Smooth muscle cell (in vitro differentiated cells): ENCODE data around the gene DNAJB5. TPM values are rescaled to one million over a fixed set of nuclear protein-coding genes. Genes with fewer than 3 reads are reported as not detected.

Experiments
- DNase-seq: peaks from one replicate; lab custom pipeline; 2025; ENCODE audit not compliant: unreplicated experiment; lab: John Stamatoyannopoulos, UW
- H2AFZ ChIP-seq: fragments of 200-600 bp; sonication (generic); 2 replicates; pipeline ENCODE4 v1.6.0; 2016; ENCODE audit warnings: antibody characterized with exemption, low read depth, mild to moderate bottlenecking
- H3F3A ChIP-seq: fragments of 200-600 bp; sonication (generic); 2 replicates; pipeline ENCODE4 v1.6.0; 2017; ENCODE audit warnings: antibody characterized with exemption, low read depth
- H3K27ac ChIP-seq: fragments of 200-600 bp; sonication (generic); 2 replicates; pipeline ENCODE4 v1.5.1; 2016; ENCODE audit warnings: low read depth, mild to moderate bottlenecking
- H3K27me3 ChIP-seq: fragments of 200-600 bp; sonication (generic); 2 replicates; pipeline ENCODE4 v1.6.1; 2016; ENCODE audit warnings: low read depth, mild to moderate bottlenecking
- H3K36me3 ChIP-seq: fragments of 200-600 bp; sonication (generic); 2 replicates; pipeline ENCODE4 v1.5.1; 2016; ENCODE audit warnings: low read depth
- H3K4me1 ChIP-seq: fragments of 200-600 bp; sonication (generic); 2 replicates; pipeline ENCODE4 v1.5.1; 2016; ENCODE audit warnings: low read depth
- H3K4me2 ChIP-seq: fragments of 200-600 bp; sonication (generic); 2 replicates; pipeline ENCODE4 v1.6.0; 2016; ENCODE audit warnings: mild to moderate bottlenecking
- H3K4me3 ChIP-seq: fragments of 200-600 bp; sonication (generic); 2 replicates; pipeline ENCODE4 v1.5.1; 2016; ENCODE audit warnings: mild to moderate bottlenecking
- H3K79me2 ChIP-seq: fragments of 200-600 bp; sonication (generic); 2 replicates; pipeline ENCODE4 v1.6.0; 2016; ENCODE audit warnings: low read depth, mild to moderate bottlenecking
- H3K9ac ChIP-seq: fragments of 200-600 bp; sonication (generic); 2 replicates; pipeline ENCODE4 v1.6.0; 2016; ENCODE audit warnings: low read depth
- H3K9me3 ChIP-seq: fragments of 200-600 bp; sonication (generic); replicated peaks from 2 replicates; pipeline ENCODE4 v1.5.1; 2016; ENCODE audit warnings: low read depth
- H4K20me1 ChIP-seq: fragments of 200-600 bp; sonication (generic); 2 replicates; pipeline ENCODE4 v1.6.0; 2016; ENCODE audit warnings: low read depth
- WGBS: methylation state at CpG from one replicate; pipeline ENCODE4 v1.1.7; 2016; ENCODE audit warnings: low lambda C conversion rate; 5-methylcytosine and 5-hydroxymethylcytosine counted together
- polyA plus RNA-seq: library from polyadenylated mRNA; unstranded; fragments of >200 nt; fragmentation: Nextera tagmentation; extraction: Ambion mirVana; gene quantifications from 2 replicates; pipeline ENCODE4 v1.2.1, GENCODE V29; 2016
- total RNA-seq: library from RNA; depleted of rRNA; stranded (reverse); fragments of >200 nt; gene quantifications from 2 replicates; pipeline ENCODE4 v1.2.3, GENCODE V29; 2014
- TF ChIP-seq, protein P1 (sequence below): fragments of 200-600 bp; sonication (generic); IDR thresholded peaks from 2 replicates; pipeline ENCODE4 v1.5.1; 2017; ENCODE audit warnings: borderline replicate concordance, mild to moderate bottlenecking, antibody characterized with exemption; ENCODE audit not compliant: insufficient read depth, poor library complexity, severe bottlenecking

Gene DNAJB5
- total and polyA plus RNA-seq, 2 experiments from 2014 or later = 29.6 to 30.5 TPM

DNA sequence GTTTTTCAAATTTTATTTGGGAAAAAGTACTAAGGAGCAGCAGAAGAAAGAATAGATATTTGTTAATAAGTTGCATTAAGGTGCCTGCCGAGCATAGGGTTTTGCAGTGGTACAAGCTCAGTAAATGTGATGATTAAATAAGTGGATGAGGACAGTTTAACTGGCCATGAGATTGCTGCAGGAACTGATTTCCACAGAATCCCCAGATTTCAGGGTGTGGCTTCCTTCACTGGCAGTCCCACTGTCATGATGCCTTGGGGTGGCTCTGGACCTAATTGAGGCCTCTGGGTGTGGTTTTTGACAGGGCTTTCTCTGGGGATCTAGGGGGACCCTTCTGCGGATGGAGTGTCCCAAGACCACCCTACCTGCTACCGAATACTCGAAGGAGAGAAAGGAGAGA is 30.1 kb upstream of the DNAJB5 start:
- Histone ChIP-seq H3K9me3 (no peaks in the 10 kb centered on the region), H3K27ac (no peak overlapping the region), H3F3A (no peaks in the 10 kb centered on the region), H3K4me2 (no peak overlapping the region), H3K27me3 (peaks cover 54% of the 10 kb centered on the region), H4K20me1 (no peaks in the 10 kb centered on the region), H3K4me1 (peaks cover 25% of the 10 kb centered on the region), H3K4me3 (no peak overlapping the region), H3K79me2 (no peaks in the 10 kb centered on the region), H3K36me3 (no peaks in the 10 kb centered on the region), H2AFZ (no peak overlapping the region), H3K9ac (no peak overlapping the region)
- TF ChIP-seq, protein P1, sequence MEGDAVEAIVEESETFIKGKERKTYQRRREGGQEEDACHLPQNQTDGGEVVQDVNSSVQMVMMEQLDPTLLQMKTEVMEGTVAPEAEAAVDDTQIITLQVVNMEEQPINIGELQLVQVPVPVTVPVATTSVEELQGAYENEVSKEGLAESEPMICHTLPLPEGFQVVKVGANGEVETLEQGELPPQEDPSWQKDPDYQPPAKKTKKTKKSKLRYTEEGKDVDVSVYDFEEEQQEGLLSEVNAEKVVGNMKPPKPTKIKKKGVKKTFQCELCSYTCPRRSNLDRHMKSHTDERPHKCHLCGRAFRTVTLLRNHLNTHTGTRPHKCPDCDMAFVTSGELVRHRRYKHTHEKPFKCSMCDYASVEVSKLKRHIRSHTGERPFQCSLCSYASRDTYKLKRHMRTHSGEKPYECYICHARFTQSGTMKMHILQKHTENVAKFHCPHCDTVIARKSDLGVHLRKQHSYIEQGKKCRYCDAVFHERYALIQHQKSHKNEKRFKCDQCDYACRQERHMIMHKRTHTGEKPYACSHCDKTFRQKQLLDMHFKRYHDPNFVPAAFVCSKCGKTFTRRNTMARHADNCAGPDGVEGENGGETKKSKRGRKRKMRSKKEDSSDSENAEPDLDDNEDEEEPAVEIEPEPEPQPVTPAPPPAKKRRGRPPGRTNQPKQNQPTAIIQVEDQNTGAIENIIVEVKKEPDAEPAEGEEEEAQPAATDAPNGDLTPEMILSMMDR = no peak
- 95% methylated on average over 4 of the region's 4 CpGs for WGBS
- DNase-seq = no peak

DNA sequence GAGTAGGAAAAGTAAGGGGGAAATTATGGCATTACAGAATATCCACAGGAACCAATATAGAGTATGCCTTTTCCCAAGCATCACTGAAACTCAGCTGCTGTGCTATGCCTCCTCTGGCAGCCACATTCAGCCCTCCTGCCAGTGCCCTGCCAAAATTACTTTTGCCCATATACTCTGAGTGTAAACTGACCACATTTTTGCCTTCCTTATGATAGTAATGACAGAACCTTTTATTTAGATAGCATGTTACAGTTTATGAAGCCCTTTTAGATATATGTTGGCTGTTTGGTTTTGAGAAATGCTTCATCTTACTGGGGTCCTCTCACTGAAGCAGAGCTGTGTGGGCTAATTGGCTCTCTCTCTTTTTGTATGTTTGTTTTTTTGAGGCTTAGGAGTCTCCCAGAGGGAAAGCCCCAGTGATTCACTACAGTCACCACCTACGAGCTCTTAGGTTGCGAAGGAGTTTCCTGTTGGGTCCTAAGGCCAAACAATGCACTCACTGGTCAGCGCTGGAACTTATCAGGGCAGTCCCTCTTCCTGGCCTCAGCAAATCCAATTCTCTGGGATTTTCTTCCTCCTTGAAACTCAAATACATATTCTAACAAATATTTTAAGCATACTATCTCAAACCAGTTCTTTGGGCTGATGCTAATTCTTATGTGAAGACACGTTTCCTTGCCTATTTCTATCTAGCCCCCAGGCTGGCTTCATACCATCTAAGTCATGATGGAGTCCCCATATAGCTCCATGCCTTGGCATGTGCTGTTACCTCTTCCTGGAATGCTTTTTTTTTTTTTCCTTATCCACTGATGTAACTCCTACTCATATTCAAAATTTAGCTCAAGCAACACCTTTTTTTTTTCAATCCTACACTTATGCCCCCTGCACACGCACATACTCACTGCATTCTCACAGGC is 27.7 kb upstream of the DNAJB5 start:
- Histone ChIP-seq H3K27ac (peak overlapping the region; percentile 56), H3K4me1 (peaks cover 25% of the 10 kb centered on the region), H3K27me3 (peaks cover 55% of the 10 kb centered on the region), H3K36me3 (no peaks in the 10 kb centered on the region), H3K79me2 (no peaks in the 10 kb centered on the region), H4K20me1 (no peaks in the 10 kb centered on the region), H3K9me3 (no peaks in the 10 kb centered on the region), H3K4me2 (peak overlapping the region; percentile 61), H3K9ac (no peak overlapping the region), H3K4me3 (no peak overlapping the region), H3F3A (no peaks in the 10 kb centered on the region), H2AFZ (no peak overlapping the region)
- no peak for DNase-seq
- TF ChIP-seq, protein P1 = no peak
- WGBS = 26% methylated on average over 5 of the region's 5 CpGs

DNA sequence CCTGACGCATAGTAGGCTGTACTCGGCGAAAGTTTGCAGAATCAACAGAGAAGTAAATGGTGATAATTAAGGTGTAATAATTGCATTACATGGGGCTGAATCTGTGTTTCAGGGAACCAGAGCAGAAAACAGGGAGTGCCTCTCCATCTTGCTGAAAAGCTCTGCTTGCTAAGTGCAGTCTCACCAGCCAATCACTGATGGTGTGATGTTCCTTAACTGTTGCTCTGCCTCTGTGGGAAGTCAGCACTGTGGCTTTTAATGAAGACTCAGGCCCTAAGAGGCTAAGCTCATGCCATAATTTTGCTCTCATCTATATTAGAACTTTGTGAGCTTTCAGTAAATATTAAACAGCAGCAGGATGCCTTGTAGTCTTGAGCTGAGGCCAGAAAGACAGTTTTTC is 27.0 kb upstream of the DNAJB5 start:
- H3K4me1 ChIP-seq = peaks cover 25% of the 10 kb centered on the region
- H3K4me3 ChIP-seq = no peak overlapping the region
- H3K27ac ChIP-seq = no peak overlapping the region
- H3K9me3 ChIP-seq = no peaks in the 10 kb centered on the region
- WGBS = 88% methylated on average over 3 of the region's 3 CpGs
- no peak overlapping the region for H3K9ac ChIP-seq
- DNase-seq = no peak
- H3F3A ChIP-seq = no peaks in the 10 kb centered on the region
- peak overlapping the region; percentile 61 for H3K4me2 ChIP-seq
- peaks cover 56% of the 10 kb centered on the region for H3K27me3 ChIP-seq
- H3K36me3 ChIP-seq = no peaks in the 10 kb centered on the region
- no peaks in the 10 kb centered on the region for H3K79me2 ChIP-seq
- TF ChIP-seq, protein P1 = no peak
- no peaks in the 10 kb centered on the region for H4K20me1 ChIP-seq
- H2AFZ ChIP-seq = no peak overlapping the region
